Mucosa of rectum (tissue), 2 donors: ENCODE data around the gene KRT33B.
"Not testable (repeated sequence)": the region's sequence is repeated elsewhere in the genome, so short reads cannot be mapped to it uniquely, and the experiment has no call there.

Source experiments
- H3K27ac ChIP-seq, 2 donors: one replicate each; pipeline ENCODE4 v1.7.0; 2013; ENCODE audit warnings: inconsistent platforms in 2 of 2, low read depth in 2 of 2, low read length in 2 of 2
- H3K27me3 ChIP-seq, 2 donors: one replicate each; pipeline ENCODE4 v1.7.0; 2013; ENCODE audit warnings: low read length in 2 of 2; ENCODE audit not compliant: control insufficient read depth in 2 of 2, insufficient read depth in 2 of 2
- H3K36me3 ChIP-seq, 2 donors: one replicate each; pipeline ENCODE4 v1.7.0; 2013; ENCODE audit warnings: low read length in 2 of 2; ENCODE audit not compliant: control insufficient read depth in 2 of 2, insufficient read depth in 2 of 2
- H3K4me1 ChIP-seq, 2 donors: one replicate each; pipeline ENCODE4 v1.7.0; 2013; ENCODE audit warnings: low read length in 2 of 2, mild to moderate bottlenecking in 1 of 2; ENCODE audit not compliant: control insufficient read depth in 2 of 2, insufficient read depth in 2 of 2
- H3K4me3 ChIP-seq, 2 donors: one replicate each; pipeline ENCODE4 v1.7.0; 2013; ENCODE audit warnings: low read length in 2 of 2
- H3K9ac ChIP-seq, 2 donors: one replicate each; pipeline ENCODE4 v1.7.0; 2013; ENCODE audit warnings: low read length in 2 of 2, low read depth in 1 of 2, mild to moderate bottlenecking in 1 of 2
- H3K9me3 ChIP-seq, 2 donors: one replicate each; pipeline ENCODE4 v1.7.0; 2013; ENCODE audit warnings: low read length in 2 of 2; ENCODE audit not compliant: control insufficient read depth in 2 of 2
- donor health status: healthy.
- donor health status: Normal muscosa, but diverticular disease.

KRT33B gene

GRCh38 chr17:41393826-41394225 is 24.2 kb upstream of the KRT33B start:
- Histone ChIP-seq H3K9me3 (no peaks in the 10 kb centered on the region), H3K27ac (no peak overlapping the region), H3K36me3 (no peaks in the 10 kb centered on the region), H3K4me1 (no peaks in the 10 kb centered on the region), H3K9ac (no peak overlapping the region), H3K27me3 (peaks cover 0 to 3% of the 10 kb centered on the region in 2 donors), H3K4me3 (no peak overlapping the region)

GRCh38 chr17:41393294-41393693 is 23.7 kb upstream of the KRT33B start:
- no peaks in the 10 kb centered on the region for H3K36me3 ChIP-seq
- no peak overlapping the region for H3K27ac ChIP-seq
- H3K9ac ChIP-seq = no peak overlapping the region
- H3K4me3 ChIP-seq = no peak overlapping the region
- no peaks in the 10 kb centered on the region for H3K9me3 ChIP-seq
- no peaks in the 10 kb centered on the region for H3K4me1 ChIP-seq
- H3K27me3 ChIP-seq = peaks cover 0 to 3% of the 10 kb centered on the region in 2 donors

DNA sequence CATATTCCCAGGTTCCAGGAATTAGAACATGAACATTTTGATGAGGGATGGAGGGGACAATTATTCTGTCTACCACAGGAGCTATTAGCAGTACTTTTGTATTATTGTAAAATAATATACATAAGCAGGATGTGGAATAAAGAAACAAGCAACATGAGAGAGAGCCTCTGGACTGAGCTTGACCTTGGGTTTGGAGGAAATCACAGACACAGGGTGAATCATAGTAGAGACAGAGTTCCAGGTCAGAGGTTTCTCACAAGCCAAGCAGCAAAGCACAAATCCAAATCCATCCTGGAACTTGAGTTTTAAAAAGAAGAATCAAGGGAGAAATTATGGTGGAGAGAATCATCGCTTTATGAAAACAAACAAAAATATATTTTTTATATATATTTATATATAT is 22.7 kb upstream of the KRT33B start:
- Histone ChIP-seq H3K36me3 (no peaks in the 10 kb centered on the region), H3K4me1 (no peaks in the 10 kb centered on the region), H3K27ac (no peak overlapping the region), H3K9me3 (no peaks in the 10 kb centered on the region), H3K9ac (no peak overlapping the region), H3K27me3 (peaks cover 0 to 3% of the 10 kb centered on the region in 2 donors), H3K4me3 (no peak overlapping the region)

- H3K9ac ChIP-seq = no peak overlapping the region
- no peak overlapping the region for H3K4me3 ChIP-seq
- H3K36me3 ChIP-seq = no peaks in the 10 kb centered on the region
- peaks cover 0 to 2% of the 10 kb centered on the region in 2 donors for H3K9me3 ChIP-seq
- H3K27ac ChIP-seq = no peak overlapping the region
- no peaks in the 10 kb centered on the region for H3K4me1 ChIP-seq
- H3K27me3 ChIP-seq = peaks cover 0 to 3% of the 10 kb centered on the region in 2 donors
Observed at GRCh38 chr17:41391535-41391934, 21.9 kb upstream of the KRT33B start.

- no peaks in the 10 kb centered on the region for H3K36me3 ChIP-seq
- H3K4me1 ChIP-seq = no peaks in the 10 kb centered on the region
- H3K4me3 ChIP-seq = no peak overlapping the region
- peaks cover 0 to 2% of the 10 kb centered on the region in 2 donors for H3K9me3 ChIP-seq
- H3K27ac ChIP-seq = no peak overlapping the region
- no peaks in the 10 kb centered on the region for H3K27me3 ChIP-seq
- H3K9ac ChIP-seq = no peak overlapping the region
Observed at GRCh38 chr17:41390411-41390938, 20.9 kb upstream of the KRT33B start.

DNA sequence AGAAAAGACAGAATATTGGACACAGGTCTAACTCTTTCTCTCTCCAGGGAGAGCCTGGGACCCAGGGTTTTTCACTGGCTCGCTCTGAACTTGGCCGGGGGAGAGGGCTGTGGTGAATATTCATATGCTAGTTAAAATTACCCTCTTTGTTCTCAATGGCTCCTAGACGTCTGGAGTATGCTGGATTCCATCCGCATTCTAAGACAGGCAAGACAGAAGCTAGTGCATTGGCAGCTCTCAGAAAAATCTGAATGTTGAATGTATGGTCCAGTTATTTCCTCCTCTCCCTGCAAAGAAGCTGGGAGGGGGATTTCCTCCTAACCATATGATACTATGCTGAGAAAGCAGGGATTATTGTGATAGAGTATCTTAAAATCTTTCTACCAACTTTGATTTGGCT is 18.1 kb upstream of the KRT33B start:
- Histone ChIP-seq H3K4me3 (no peak overlapping the region), H3K27me3 (peaks cover 0 to 1% of the 10 kb centered on the region in 2 donors), H3K27ac (no peak overlapping the region), H3K4me1 (no peaks in the 10 kb centered on the region), H3K36me3 (no peaks in the 10 kb centered on the region), H3K9me3 (peaks cover 0 to 2% of the 10 kb centered on the region in 2 donors), H3K9ac (no peak overlapping the region)

- no peaks in the 10 kb centered on the region for H3K4me1 ChIP-seq
- no peak overlapping the region for H3K4me3 ChIP-seq
- H3K36me3 ChIP-seq = no peaks in the 10 kb centered on the region
- H3K27me3 ChIP-seq = peaks cover 0 to 1% of the 10 kb centered on the region in 2 donors
- H3K27ac ChIP-seq = no peak overlapping the region
- peaks cover 0 to 2% of the 10 kb centered on the region in 2 donors for H3K9me3 ChIP-seq
- no peak overlapping the region for H3K9ac ChIP-seq
Observed at GRCh38 chr17:41386227-41386626, 16.6 kb upstream of the KRT33B start.

GRCh38 chr17:41383690-41384089 is 14.1 kb upstream of the KRT33B start:
- Histone ChIP-seq H3K36me3 (no peaks in the 10 kb centered on the region), H3K4me3 (no peak overlapping the region), H3K27ac (no peak overlapping the region), H3K4me1 (no peaks in the 10 kb centered on the region), H3K9me3 (peaks cover 0 to 2% of the 10 kb centered on the region in 2 donors), H3K27me3 (peaks cover 0 to 1% of the 10 kb centered on the region in 2 donors), H3K9ac (no peak overlapping the region)

DNA sequence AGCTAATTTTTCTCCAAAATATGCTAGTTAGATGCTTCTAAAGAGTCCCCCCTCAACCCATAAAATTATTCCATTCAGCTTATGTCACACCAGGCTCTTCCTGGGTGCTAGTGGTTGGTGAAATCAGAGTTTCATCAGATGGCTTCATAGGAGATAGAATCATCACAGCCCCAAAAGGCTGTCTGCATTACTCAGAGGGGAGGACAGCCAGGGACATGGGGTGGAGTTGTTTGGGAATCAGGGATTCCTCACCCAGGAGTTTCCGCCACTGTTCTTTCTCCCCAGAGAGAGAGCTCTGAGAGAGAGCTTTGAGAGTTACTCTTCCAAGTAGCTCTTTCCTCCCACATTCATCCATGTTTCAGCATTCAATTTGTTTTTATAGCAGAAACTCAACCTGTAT is 12.8 kb upstream of the KRT33B start:
- Histone ChIP-seq H3K4me1 (no peaks in the 10 kb centered on the region), H3K27me3 (peaks cover 0 to 1% of the 10 kb centered on the region in 2 donors), H3K9ac (no peak overlapping the region), H3K4me3 (no peak overlapping the region), H3K27ac (no peak overlapping the region), H3K36me3 (no peaks in the 10 kb centered on the region), H3K9me3 (peaks cover 0 to 2% of the 10 kb centered on the region in 2 donors)

DNA sequence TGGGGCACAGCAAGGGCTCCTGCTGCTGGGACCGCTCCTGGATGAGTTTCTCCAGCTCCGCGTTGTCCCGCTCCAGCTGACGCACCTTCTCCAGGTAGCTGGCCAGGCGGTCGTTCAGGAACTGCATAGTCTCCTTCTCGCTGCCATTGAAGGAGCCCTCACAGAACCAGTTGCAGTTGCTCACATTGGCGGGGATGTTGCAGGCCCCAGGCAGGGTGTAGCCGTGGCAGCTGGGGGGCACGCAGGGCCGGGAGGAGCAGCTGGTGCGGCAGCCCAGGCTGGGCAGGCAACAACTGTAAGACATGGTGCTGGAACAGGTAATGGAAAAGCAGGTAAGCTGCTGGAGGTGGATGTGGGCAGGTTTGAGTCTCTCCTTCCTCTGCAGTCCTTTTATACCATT is 12.3 kb upstream of the KRT33B start, which contains the start of gene KRT34:
KRT34 (minus strand) TSS at position 364 of the 400 bp plus-strand sequence; CDS start at position 304, 60 bp downstream.
- not testable (repeated sequence) for H3K4me3 ChIP-seq, H3K36me3 ChIP-seq, H3K9ac ChIP-seq, H3K9me3 ChIP-seq, H3K27me3 ChIP-seq, H3K4me1 ChIP-seq, H3K27ac ChIP-seq

DNA sequence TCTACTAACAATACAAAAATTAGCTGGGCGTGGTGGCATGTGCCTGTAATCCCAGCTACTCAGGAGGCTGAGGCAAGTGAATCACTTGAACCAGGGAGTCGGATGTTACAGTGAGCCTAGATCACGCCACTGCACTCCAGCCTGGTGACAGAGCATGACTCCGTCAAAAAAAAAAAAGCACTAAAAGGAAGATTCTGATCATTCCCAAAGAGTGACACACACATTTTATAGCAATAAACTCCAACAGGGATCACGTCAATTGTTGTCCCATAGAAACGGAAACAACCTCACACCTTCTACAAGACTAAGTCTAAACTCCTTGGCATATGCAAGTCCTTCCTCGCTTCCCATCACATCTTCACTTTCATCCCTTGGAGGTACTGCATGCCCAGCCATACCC is 10.5 kb upstream of the KRT33B start:
- H3K27me3 ChIP-seq, H3K9ac ChIP-seq, H3K27ac ChIP-seq: not testable (repeated sequence)

More for the DNA sequence above, 10.5 kb upstream of the KRT33B start:
- H3K4me3 ChIP-seq, H3K4me1 ChIP-seq, H3K36me3 ChIP-seq, H3K9me3 ChIP-seq: not testable (repeated sequence)
